ENCODE measurements around the gene KCTD21.
"Not testable (repeated sequence)": the region's sequence is repeated elsewhere in the genome, so short reads cannot be mapped to it uniquely, and the experiment has no call there.

KCTD21 gene

GRCh38 chr11:78188286-78189173 is at the start of gene KCTD21, which contains the start of gene USP35:
TSS of gene KCTD21 (minus strand) at chr11:78188626. CDS start at chr11:78174554, 14,072 bp downstream.
TSS of gene USP35 (plus strand) at chr11:78188919. CDS start at chr11:78196246, 7,327 bp downstream.
- DNase-seq (ENCODE audit: low spot score) = peak; percentile 92

GRCh38 chr11:78237293-78238046 is 49.0 kb upstream of the KCTD21 start:
- DNase-seq (ENCODE audit: low spot score) = no peak

- no peak for DNase-seq (ENCODE audit: low spot score)
These were observed 45.6 kb upstream of the KCTD21 start for GRCh38 chr11:78234006-78234405.

- not testable (repeated sequence) for DNase-seq (ENCODE audit: low spot score)
These were observed 44.6 kb upstream of the KCTD21 start for GRCh38 chr11:78233046-78233445.

- DNase-seq (ENCODE audit: low spot score) = no peak
These were observed 43.6 kb upstream of the KCTD21 start for GRCh38 chr11:78231962-78232501.

- no peak for DNase-seq (ENCODE audit: low spot score)
These were observed 41.9 kb upstream of the KCTD21 start for GRCh38 chr11:78230161-78230877.

- DNase-seq (ENCODE audit: low spot score) = no peak
These were observed 40.7 kb upstream of the KCTD21 start for GRCh38 chr11:78229106-78229505.

GRCh38 chr11:78228467-78228866 is 40.0 kb upstream of the KCTD21 start:
- peak; percentile 30 for DNase-seq (ENCODE audit: low spot score)

GRCh38 chr11:78227921-78228320 is 39.5 kb upstream of the KCTD21 start:
- no peak for DNase-seq (ENCODE audit: low spot score)

GRCh38 chr11:78226684-78227680 is 38.6 kb upstream of the KCTD21 start:
- DNase-seq (ENCODE audit: low spot score) = no peak

GRCh38 chr11:78224906-78225420 is 36.5 kb upstream of the KCTD21 start:
- no peak for DNase-seq (ENCODE audit: low spot score)

- DNase-seq (ENCODE audit: low spot score) = no peak
These were observed 36.1 kb upstream of the KCTD21 start for GRCh38 chr11:78224506-78224905.

GRCh38 chr11:78223320-78223954 is 35.0 kb upstream of the KCTD21 start:
- DNase-seq (ENCODE audit: low spot score) = no peak

- DNase-seq (ENCODE audit: low spot score) = not testable (repeated sequence)
These were observed 34.3 kb upstream of the KCTD21 start for GRCh38 chr11:78222726-78223125.

- DNase-seq (ENCODE audit: low spot score) = no peak
These were observed 33.2 kb upstream of the KCTD21 start for GRCh38 chr11:78221396-78222315.

- DNase-seq (ENCODE audit: low spot score) = no peak
These were observed 32.1 kb upstream of the KCTD21 start for GRCh38 chr11:78220218-78221157.

- no peak for DNase-seq (ENCODE audit: low spot score)
These were observed 31.2 kb upstream of the KCTD21 start for GRCh38 chr11:78219493-78220217.
